CD4-positive, alpha-beta T cell treated with Interleukin-17A for 1 hour (primary cell): ENCODE data around the gene CDKL5.
"Not testable (repeated sequence)": the region's sequence is repeated elsewhere in the genome, so short reads cannot be mapped to it uniquely, and the experiment has no call there.

Source experiments
- DNase-seq: peaks from one replicate; pipeline ENCODE4 v3.0.0-alpha.2; 2020

Gene CDKL5

GRCh38 chrX:18578546-18578945 lies 153.1 kb downstream of the CDKL5 start:
- no peak for DNase-seq

- no peak for DNase-seq
These were observed 154.1 kb downstream of the CDKL5 start for GRCh38 chrX:18579495-18579894.

DNA sequence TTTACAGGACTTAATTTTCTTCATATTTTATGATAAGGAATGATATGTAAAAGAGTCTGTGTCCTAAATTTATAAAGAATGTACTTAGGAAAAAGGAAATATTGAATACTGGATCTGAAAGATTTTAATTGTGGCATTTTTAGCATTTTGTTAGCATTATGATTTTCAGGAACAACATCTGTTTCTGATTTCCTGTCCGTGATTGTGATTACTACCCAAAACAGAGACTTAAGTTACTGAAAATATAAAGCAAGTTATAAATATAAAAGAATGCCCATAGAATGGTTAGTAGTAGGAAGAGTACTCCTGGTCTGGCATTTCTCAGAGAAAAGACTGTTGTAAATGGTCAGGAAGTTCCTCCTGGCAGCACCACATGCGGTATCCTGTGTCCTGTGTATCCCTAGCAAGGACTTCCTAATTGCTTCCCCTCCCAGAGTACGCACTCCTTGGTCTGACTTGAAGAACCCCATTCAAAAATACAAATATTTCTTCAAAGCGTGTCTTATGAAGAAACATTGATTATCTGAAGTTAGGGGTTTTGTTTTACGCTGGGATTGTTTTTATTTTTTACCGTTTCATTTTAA lies 157.6 kb downstream of the CDKL5 start:
- no peak for DNase-seq

GRCh38 chrX:18589292-18589691 lies 163.9 kb downstream of the CDKL5 start:
- DNase-seq: not testable (repeated sequence)

DNA sequence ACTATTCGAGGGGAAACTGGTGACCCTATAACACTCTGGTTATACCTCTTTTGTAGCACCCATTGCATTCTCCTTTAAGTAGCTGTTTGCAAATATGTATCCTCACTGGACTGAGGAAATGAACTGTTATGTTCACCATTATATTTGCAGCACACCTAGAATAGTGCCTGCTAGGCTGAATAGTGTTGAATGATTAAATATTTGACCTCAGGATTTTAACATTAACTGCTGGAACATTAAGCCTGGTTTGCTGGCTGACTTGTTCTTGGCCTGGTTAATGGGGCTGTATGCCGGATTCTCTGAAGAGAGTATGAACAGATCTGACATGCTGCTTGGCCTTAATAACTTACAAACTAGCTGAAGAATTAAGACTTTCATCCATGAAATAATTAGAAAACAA lies 166.4 kb downstream of the CDKL5 start:
- DNase-seq: no peak

DNA sequence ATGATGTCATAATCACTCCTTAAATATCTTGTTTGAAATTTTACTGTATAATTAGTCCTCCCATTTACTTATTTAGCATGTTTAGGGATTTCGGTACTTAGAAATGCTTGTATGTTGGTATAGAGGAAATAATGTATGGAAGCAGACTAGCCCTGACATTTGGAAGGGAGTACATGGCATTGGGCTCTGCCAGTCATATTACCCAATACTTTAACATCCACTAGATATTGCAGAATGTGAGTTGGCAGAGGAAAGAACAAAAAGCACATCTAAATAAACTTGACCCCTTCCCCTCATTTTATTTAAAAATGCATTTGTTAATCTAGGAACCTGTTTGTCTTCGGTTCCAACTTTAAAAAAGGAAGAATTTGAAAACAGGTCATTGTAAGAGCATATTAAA lies 168.7 kb downstream of the CDKL5 start:
- no peak for DNase-seq

- DNase-seq: no peak
These were observed 170.7 kb downstream of the CDKL5 start for GRCh38 chrX:18596096-18596495.

DNA sequence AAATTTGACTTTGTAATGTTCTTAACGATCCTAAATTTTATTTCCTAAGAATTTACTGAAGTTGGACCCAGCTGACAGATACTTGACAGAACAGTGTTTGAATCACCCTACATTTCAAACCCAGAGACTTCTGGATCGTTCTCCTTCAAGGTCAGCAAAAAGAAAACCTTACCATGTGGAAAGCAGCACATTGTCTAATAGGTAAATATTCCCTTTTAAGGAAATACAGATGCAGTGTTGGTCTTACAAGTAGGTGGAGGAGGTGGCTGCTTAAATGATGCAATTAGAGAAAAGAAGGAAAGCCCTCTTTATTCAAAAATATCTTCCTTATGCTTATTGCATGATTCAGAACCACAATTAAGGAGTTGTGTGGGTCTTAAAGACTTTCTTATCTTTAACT lies 173.0 kb downstream of the CDKL5 start:
- no peak for DNase-seq

DNA sequence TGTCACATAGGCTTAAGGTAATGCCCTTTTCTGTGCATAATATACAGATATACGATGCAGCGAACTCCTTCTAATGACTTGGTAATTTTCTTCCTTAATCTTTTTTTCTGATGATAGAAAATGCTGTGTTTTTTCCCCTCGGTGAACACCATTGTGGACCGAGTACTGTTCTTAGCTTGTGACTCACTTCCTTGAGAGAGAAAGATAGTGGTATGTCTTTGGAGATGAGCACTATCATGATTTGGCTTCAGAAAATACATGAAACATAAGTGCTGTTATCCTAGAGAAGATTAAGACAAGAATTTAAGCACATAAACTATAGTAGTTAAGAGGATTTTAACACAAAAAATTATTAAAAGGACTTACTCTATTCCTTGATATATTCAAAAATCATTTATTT lies 182.6 kb downstream of the CDKL5 start:
- DNase-seq: no peak

DNA sequence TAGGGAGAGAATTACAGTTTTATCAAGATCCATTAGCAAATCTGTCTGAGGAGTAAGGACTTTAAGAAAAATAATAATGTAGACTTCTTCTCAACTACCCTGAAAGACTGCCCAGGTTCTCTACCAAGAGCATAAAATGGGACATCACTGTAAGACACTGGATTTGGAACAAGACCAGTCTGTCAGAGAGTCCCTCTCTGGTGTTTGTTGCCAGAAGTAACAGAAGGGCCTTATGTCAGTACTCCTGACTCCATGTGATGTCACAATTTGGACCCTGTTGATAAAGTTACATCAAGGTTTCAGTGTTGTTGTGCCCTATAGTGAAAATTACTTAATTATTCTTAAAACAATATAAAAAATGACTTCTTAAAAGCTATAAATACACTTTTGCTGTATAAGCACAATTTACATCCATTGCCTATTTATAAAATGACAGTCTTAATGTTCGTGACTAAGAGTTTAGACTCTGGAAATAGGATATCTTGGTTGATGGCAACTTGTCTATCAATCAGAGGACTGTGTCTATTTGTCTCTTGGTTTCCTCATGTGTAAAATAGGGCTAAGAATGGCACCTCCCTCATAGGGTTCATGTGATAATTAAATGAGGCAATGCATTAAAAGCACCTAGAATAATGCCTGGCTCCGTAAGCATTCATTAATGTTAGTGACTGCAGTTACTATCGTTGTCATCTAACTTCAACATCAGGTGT lies 188.7 kb downstream of the CDKL5 start:
- DNase-seq: no peak

DNA sequence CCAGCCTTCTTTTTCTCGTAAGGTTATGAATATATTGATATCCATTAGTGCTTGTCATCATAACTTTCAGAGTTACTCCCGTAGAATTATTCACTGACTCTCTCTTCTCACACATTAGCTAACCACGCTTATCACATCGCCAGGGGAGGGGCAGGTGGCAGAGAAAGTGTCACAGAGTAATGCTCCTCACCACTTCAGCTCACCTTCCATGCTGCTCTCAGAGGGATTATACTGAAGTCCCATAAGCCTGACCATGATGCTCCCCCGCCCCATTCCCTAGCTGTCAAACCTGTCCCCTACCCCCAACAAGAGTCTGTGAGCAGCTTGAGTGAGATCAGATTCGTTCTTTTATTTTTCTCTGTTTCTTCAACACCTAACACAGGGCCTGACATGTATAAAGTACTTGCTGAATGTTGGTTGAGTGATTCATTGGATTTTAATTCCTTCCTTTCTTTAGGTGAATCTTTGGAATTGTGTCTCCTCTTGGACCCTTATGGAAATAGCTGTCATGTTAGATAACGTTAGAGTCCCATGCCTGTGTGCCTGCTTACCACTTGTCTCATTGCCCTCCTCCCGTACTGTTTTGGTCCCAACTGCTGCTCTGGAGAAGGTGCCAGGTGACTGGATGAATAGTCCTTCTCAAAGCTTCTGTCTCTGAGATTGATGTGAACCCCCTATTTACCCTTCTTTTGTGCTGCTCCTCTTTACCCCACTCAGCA lies 191.4 kb downstream of the CDKL5 start:
- DNase-seq: no peak

- no peak for DNase-seq
These were observed 192.0 kb downstream of the CDKL5 start for GRCh38 chrX:18617407-18617750.

DNA sequence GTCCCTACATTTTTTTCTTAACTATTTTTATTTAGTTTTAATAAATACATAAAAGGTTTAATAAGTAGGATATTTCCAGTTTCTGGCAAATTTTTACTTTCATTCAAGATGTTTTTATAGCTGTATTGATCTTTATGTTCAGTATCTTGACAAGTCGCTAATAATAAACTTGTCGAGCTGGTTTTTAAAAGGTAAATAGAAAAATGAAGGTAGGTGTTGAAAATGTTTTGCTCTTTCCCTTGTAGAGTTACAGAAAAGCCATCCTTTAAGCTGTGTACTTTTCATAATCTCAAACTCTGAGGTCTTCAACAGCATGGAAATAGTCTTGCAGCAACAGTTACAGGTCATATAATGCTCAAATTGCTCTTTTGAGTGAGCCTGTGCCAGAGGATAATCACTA lies 193.9 kb downstream of the CDKL5 start:
- DNase-seq: no peak

DNA sequence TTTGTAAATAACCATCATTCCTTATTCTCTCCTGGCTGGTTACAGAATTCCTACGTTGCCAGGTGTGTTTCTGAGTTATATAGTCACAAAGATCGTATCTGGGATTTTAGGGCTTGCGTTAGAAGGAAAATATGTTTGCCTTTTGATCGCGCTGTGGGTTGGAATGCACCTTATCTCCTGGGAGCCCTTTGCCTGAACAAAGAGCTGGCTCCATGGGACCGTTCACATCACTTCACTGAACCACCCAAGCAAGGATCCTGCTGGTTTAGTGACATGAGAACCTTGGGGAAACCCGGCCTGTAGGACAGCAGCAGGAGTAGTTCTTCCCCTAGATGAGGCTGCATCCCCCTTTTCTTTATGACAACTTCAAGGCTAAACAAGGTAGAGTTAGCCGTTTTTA lies 194.9 kb downstream of the CDKL5 start:
- DNase-seq: no peak

- no peak for DNase-seq
These were observed 199.2 kb downstream of the CDKL5 start for GRCh38 chrX:18624599-18624998.

- no peak for DNase-seq
These were observed 205.5 kb downstream of the CDKL5 start for GRCh38 chrX:18630934-18631333.

DNA sequence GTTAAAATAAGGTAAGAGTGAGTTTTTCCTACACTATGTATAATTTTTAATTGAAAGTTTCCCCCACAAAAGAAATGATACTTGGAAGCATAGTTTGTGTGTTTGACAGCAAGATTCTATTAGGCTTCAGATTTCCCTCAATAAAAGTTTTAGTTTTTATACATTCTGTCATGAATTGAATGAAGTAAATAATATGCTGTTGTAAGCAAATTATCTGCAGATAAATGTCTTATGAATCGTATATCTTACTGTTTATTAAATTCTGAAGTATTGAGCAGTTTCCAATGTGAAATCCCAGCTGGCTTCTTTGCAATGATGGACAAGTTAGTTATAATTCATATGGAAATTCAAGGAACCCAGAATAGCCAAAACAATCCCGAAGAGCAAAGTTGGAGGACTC lies 213.0 kb downstream of the CDKL5 start:
- no peak for DNase-seq

DNA sequence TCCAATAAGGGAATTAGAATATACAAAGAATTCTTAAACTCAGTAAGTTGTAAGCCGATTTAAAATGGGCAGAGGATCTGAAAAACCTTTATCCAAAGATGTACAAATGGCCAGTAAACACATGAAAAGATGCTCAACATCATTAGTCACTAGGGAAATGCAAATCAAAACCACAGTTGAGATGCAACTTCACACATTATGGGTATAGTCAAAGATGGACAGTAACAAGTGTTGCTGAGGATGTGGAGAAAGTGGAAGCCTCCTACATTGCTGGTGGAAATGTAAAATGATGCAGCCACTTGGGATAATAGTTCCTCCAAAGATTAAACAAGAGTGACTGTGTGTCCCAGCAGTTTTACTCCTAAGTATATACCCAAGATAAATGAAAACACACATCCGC lies 213.9 kb downstream of the CDKL5 start:
- DNase-seq: no peak

GRCh38 chrX:18640686-18641085 lies 215.3 kb downstream of the CDKL5 start:
- no peak for DNase-seq

- DNase-seq: no peak
These were observed 217.8 kb downstream of the CDKL5 start for GRCh38 chrX:18643243-18643642.

DNA sequence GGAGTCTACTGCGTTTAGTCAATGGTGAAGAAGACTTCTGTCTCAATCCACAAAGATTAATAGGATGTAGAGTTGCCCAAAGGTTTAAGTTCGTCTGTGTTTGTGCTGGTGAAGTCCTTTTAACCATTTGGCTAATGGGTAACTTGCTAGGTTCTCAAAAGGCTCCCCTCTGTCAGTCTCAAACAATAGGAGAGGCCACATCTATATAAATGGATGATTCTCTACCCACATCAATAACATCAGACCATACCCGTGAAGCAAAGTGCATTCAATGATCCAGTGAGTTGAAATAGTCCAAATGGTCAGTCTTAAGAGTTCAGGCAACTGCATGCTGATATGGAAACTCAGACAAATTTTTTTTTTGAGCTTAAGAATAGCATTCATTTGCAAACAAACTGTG lies 218.4 kb downstream of the CDKL5 start:
- no peak for DNase-seq

DNA sequence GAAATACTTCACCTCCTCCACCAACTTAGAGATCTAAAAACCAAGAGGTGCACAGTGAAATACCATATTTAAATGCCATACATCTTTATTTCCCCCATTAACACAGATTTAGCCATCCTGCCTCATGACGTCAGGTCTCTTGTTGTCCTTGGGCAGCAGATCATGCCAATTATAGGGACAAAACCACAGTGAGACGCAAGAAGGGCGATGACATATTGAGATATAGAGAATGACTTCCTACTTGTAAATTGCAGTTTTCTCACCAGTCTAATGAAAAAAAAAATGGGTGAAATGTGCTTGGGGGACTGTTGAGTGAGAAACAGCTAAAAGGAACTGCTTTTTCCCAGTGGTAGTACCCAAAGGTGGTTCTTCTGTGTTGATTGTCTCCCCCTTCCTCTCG lies 222.2 kb downstream of the CDKL5 start:
- DNase-seq: no peak

GRCh38 chrX:18649498-18649951 lies 224.1 kb downstream of the CDKL5 start:
- no peak for DNase-seq

DNA sequence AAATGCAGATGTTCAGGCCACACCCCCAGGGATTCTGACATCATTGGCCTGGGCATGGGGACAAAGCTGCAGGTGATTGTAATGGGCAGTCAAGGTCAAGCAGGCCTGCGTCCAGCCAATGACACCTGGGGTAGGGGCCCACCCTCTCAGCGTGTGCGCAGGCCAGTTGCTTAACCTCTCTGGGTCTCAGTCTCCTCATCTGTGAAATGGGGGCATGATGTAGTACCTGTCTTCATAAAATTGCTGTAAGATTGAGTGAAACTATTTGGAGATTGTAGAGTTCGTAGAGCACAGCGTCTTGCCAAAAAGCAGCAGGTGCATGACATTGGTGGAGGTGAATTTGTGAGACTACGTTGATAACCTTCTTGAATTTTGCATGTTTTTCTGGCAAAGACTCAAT lies 225.3 kb downstream of the CDKL5 start:
- no peak for DNase-seq

DNA sequence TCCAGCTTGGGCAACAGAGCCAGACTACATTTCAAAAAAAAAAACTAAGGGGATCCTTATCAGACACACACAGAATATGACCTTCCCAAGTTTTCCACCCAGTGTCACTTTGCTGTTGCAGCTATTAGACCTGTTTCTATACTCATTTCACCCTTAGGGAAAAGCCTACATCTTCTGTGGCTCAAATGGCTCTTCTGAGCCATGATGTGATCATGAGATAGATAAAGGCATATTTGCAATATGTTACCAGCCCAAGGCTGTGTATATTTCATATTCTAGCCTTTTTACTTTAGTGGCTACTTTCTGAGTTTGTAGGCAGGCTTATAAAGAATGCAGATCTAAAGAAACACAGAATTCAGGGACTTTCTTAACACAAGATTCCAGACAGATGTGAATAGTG lies 227.2 kb downstream of the CDKL5 start:
- no peak for DNase-seq
